ENCODE results near the gene C1orf116.

C1orf116 gene

GRCh38 chr1:207032528-207033017 is at the start of gene C1orf116:
Gene C1orf116, minus strand, starts transcription at chr1:207032756. Its CDS starts 5,158 bp downstream, at chr1:207027598.
- no peak for DNase-seq

DNA sequence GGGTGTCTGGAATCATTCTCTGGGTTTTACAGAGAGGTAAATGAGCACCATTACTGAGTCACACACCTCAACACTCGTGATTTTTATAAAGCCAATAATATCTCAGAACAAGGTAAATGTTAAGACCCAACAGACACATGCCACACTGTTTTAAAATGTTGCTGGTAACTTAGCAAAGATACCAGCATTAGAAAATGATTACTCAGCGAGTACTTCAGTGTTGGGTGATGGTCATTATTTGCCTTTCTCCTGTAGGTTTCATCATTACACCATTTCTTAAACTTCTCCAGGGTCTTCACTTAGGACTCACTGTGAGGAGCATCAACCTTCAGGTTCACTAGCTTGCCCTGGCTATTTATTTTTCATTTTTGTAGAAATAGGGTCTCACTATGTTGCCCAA is 49.2 kb upstream of the C1orf116 start:
- no peak for DNase-seq

GRCh38 chr1:207081088-207081487 is 48.5 kb upstream of the C1orf116 start:
- no peak for DNase-seq

DNA sequence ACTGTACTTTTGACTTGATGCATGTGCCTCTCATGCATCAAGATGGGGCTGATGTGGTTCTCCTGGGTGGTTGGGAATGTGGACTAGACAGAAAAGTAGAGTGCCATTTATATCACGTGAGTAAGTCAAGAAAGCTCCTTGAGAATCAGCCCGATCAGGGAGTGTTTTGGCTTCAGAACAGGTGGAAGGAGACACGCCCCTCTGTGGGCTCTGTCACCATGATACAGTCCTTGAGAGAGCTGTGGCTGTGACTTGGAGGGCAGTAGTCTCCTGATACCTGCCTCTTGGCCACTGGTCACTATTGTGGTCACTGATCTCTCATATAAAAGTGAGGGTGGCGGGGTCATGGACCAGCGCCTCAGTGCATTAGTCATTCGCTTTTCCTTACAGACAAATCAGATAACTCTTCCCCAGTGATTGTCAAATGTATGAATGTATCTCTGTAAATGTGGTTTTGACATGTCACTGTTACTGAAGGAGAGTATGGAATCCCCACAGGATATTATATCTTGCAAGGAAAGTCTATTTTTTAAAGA is 47.2 kb upstream of the C1orf116 start:
- DNase-seq, result no peak

DNA sequence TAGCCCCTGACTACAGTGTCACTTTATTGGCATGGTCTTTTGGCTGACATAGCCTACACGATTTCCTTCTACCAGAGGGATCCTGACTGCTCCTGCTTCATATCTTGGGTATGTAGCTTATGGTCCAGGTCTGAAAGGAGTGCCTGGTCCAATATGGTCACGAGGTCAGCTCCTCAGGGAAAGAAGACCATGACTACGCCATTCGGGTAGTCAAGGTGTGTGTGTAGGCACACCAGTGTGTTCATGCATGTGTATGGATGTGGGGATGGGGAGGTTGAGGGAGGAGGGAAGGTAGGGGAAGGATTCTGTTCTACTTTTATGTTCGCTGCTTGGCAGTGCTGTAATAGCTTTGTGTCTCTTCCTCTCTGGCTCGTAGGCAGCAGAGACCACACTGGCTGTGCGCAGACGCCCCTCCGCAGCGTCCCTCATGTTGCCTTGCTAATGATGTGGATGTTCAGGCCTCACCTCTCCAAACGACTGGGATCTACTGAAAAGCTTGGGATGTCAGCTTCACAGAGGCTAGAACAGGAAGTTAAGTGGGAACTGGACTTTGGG is 46.1 kb upstream of the C1orf116 start:
- no peak for DNase-seq

DNA sequence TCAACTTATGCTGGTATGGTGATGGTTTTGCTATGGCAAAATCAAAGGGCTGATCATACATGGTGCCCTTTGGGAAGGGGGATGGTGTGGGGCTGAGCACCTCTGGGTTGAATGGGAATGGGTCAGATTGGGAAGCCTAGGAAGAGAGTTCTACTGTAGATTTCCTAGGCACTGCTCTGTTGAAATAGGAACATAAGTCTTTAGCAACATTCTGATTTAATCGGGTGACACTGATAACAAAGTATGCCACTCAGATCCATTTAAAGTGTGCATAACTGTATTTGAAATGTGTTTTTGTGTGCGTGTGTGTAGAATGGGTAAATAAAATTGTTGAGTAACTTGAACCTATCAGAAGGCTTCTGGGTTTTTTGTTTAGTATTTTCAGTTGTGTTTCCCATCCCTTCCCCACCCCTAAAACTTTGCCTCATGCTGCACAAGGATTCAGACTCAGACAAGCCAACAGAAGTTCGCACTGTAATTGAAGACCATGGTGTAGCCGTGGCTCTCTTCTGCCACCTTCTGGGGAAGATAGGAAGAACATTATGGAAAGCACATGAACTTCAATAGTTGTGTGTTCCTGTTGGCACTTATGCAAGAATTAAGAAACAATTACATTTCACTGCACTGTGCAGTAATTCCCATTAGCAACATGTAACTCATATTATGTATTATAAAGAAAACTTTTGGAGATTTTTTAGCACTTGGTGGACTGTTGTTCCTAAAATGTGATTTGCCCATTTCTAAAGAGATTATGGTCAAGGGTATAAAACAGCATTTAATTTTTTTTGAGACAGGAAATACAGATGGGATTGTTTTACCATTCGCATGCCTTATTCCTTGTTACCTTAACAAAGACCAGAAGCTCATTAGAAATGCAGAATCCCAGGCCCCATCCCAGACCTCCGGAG is 45.2 kb upstream of the C1orf116 start:
- peak; percentile 54 to 56 for DNase-seq

- DNase-seq, result no peak
Observed at GRCh38 chr1:207077012-207077411, 44.5 kb upstream of the C1orf116 start.

- DNase-seq, result no peak
Observed at GRCh38 chr1:207076181-207076955, 43.8 kb upstream of the C1orf116 start.

DNA sequence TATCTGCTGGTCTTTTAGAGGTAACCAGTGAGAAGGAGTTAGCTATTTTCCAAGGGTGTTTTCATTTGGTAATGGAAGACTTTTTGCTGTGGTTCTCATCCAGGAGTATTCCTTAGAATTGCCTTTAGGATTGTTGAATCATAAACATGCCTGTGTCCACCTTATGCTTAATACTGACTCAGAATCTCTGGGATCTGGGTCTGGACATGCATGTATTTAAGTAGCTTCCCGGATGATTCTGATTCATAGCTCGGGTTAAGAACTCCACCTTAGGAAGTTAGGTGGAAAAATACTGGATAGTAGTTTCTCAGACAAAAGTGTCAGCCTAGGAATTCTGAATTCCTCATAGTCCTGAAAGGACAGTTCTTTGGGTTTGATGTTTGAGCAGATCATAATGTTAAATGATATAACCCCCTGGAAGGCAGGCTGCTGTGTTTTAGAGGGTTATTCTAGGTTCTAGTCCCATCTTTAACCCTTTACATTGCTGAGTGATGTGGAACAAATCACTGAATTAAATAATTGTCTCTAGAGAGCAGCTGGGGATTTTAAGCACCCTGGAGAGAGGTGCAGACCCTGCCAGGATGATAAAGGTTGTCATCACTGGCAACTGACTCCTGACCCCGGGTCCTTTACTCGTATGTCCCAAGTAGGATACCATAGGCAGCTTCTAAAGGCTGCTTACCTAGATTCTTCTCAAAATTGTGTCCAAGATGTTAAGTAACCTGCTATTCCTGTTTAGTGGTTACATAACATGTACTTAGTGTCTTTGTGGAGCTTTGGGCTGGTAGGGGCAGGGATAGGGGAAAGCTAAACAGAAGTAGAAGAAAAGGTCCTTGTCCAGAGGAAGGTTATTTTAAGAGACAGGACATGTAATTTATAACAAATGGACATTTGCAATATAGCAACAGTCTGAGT is 41.6 kb upstream of the C1orf116 start:
- no peak for DNase-seq

DNA sequence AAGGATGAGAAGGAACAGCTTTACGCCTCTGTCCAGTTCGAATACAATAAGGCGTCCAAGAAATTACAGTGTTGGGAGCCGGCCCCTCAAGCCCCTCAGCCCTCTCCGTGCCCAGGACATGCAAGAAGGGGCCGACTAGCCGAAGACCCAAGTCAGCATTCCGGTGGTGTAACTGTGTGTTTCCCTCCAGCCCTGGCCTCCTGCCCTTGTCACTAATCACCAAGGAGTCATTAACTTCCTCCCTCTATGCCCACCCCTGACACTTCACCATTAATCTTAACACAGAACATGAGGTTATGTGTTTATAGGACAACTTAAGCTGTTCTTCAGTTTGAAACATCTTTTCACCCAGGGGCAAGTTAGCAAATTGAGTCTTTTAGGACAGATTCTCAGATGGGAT is 39.7 kb upstream of the C1orf116 start:
- no peak for DNase-seq

DNA sequence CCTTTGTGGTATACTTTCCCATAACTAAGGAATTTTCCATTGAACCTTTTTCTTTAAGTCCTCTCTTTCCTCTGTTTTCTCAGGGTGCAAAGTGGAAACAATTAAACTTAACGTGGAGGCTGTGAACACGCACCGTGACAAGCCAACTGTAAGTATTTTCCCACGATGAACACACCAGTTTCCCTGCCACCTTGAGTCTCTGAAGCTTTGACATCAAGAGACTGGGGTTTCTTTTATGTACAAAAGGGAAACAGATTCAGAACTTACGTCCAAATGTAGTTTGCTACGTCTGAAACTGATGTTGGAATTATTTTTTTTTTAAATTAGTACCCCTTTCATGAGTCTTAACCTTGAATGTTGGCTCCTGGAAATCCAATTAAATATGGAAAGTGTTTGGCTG is 38.9 kb upstream of the C1orf116 start:
- no peak for DNase-seq

DNA sequence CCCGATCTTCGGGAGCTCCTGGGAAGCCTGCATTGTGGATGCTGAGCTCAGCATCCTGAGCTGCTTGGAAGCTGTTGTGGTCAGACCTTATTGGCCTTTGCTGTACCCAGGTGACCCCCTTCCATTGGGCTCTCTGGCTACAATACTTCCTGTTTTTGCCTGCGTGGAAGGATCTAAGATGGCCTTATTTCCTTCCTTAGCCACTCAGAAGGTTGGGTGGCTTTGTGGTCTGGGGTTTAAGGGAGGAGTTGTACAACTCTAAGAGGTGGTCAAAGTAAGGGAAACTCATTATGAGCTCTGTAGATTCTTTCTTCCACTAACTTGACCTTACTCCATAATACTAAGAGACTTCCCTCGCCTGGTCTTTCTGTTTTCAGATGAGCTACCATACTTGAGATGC is 38.3 kb upstream of the C1orf116 start:
- DNase-seq, result no peak

- no peak for DNase-seq
Observed at GRCh38 chr1:207069858-207070506, 37.4 kb upstream of the C1orf116 start.

- no peak for DNase-seq
Observed at GRCh38 chr1:207069061-207069460, 36.5 kb upstream of the C1orf116 start.

GRCh38 chr1:207067665-207068064 is 35.1 kb upstream of the C1orf116 start:
- DNase-seq, result no peak

- no peak for DNase-seq
Observed at GRCh38 chr1:207067185-207067584, 34.6 kb upstream of the C1orf116 start.

- DNase-seq, result no peak
Observed at GRCh38 chr1:207064561-207064960, 32.0 kb upstream of the C1orf116 start.

- DNase-seq, result no peak
Observed at GRCh38 chr1:207063014-207063413, 30.5 kb upstream of the C1orf116 start.

GRCh38 chr1:207062058-207062457 is 29.5 kb upstream of the C1orf116 start:
- DNase-seq, result no peak

- DNase-seq, result no peak
Observed at GRCh38 chr1:207060596-207060995, 28.0 kb upstream of the C1orf116 start.

DNA sequence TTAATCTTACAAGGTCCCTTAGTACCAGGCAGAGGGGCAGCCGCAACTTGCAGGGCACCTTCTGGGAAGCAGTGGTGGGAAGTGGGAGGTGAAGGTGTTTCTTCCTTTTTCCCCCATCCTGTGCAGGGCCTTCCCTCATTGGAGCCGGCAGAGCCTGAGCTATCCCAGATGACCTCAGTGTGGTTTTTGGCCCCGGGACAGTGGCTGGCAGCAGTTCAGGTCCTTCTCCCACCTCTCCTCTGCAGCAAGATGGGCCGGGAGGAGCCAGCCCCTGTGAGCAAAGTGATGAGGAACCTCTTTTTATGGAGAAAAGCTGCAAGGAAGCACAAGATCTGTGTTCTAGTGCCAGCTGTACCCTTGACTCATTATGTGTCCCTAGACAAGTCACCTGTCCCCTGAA is 27.3 kb upstream of the C1orf116 start:
- DNase-seq, result no peak
